HG03025 (cell line): ENCODE data around the gene EIF4G3.
"Not testable (repeated sequence)": the region's sequence is repeated elsewhere in the genome, so short reads cannot be mapped to it uniquely, and the experiment has no call there.

Source experiments
- ATAC-seq: cut with Tn5 transposase; IDR thresholded peaks from one replicate; pipeline ENCODE4 v1.9.1; 2021; ENCODE audit warnings: mild to moderate bottlenecking, moderate library complexity; ENCODE audit not compliant: unreplicated experiment, low FRiP score

Gene EIF4G3

GRCh38 chr1:20964540-20965484 lies 211.9 kb downstream of the EIF4G3 start:
- ATAC-seq, result peak; percentile 71

DNA sequence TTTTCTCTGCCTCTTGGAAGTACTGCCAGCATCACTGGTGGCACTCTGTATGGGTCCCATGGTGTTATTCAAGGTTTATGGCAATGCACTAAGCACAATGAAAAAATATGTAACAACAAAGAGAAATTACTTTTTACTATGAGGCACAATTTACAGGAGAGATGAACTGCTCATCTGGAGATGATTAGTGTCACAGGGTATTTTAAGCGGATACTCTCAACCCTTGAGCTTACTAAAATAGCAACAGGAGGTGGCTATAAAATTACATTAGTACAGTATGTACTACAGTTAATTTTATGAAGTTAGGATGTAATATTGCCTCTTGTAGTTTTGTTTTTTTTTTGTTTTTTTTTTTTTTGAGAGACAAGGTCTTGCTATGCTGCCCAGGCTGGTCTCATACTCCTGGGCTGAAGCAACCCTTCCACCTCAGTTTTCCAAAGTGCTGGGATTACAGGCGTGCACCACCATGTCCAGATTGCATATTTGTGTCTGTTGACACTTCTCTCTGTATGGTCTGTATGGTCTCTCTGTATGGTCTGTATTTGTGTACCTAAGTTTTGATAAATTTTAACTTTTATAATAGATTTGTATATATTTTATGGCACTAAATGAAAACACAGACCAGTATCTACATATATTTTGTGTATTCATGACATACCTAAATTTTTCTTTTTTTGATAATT lies 214.0 kb downstream of the EIF4G3 start:
- no peak for ATAC-seq

DNA sequence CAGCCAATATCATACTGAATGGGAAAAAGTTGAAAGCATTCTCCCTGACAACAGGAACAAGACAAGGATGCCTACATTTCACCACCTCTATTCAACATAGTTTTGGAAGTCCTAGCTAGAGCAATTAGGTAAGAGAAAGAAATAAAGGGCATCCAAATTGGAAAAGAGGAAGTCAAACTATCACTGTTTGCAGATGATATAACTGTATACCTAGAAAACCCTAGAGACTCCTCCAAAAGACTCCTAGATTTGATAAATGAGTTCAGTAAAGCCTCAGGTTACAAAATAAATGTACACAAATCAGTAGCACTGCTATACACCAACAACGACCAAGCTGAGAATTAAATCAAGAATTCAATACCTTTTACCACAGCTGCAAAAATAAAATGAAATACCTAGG lies 218.3 kb downstream of the EIF4G3 start:
- ATAC-seq, result no peak

- ATAC-seq, result no peak
Measured at GRCh38 chr1:20956272-20956671, 220.4 kb downstream of the EIF4G3 start.

GRCh38 chr1:20950679-20951078 lies 226.0 kb downstream of the EIF4G3 start:
- ATAC-seq, result no peak

DNA sequence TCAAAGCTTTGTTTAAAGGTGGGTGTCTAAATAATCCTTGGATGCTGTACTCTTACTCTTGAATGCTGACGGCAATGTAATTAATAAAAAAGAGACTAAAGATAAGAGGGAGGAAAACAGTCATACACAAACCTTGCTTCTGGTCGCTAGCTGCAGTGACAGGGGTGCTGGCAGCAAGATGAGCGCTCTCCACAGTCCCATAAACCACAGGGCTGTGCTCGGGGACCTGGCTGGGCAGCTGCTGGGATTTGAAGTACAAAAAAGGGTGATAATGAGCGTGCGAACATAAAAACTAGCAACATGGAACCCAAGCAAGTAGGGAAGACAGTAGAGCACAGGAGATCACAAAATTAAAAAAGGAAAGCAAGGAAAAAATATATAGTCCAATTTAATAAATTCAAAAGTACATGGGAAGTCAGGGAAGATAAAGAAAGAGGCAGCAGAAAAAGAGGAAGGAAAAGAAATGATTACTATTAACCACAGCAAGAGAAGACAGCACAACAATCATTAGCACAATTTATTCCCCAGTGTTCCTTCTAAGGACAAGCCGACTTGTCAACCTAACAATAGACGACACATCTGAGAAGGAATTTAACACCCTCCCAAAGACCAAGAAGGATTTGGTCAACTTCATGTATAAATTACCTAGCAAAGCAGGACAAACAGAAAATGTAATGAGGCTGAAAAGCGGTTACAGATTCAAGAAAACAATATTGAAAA lies 226.7 kb downstream of the EIF4G3 start:
- ATAC-seq, result no peak

GRCh38 chr1:20948101-20948500 lies 228.6 kb downstream of the EIF4G3 start:
- ATAC-seq, result no peak

GRCh38 chr1:20947409-20947808 lies 229.3 kb downstream of the EIF4G3 start:
- ATAC-seq, result no peak

- no peak for ATAC-seq
Measured at GRCh38 chr1:20936621-20937020, 240.1 kb downstream of the EIF4G3 start.

GRCh38 chr1:20936216-20936615 lies 240.5 kb downstream of the EIF4G3 start:
- no peak for ATAC-seq

GRCh38 chr1:20935717-20936116 lies 241.0 kb downstream of the EIF4G3 start:
- no peak for ATAC-seq

- no peak for ATAC-seq
Measured at GRCh38 chr1:20932437-20932977, 244.2 kb downstream of the EIF4G3 start.

- no peak for ATAC-seq
Measured at GRCh38 chr1:20931930-20932436, 244.7 kb downstream of the EIF4G3 start.

DNA sequence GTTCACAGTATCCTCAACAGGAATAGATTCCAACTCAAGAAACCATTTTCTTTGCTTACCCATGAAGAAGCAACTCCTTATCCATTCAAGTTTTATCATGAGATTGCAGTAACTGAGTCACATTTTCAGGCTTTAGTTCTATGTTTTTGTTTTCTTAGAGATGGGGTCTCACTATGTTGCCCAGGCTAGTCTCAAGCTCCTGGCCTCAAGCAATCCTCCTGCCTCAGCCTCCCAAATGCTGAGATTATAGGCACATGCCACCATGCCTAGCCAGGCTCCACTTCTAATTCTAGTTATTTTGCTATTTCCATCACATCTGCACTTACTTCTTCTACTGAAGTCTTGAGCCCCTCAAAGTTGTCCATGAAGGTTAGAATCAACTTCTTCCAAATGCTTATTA lies 246.3 kb downstream of the EIF4G3 start:
- ATAC-seq, result no peak

- no peak for ATAC-seq
Measured at GRCh38 chr1:20928146-20928545, 248.6 kb downstream of the EIF4G3 start.

- ATAC-seq, result no peak
Measured at GRCh38 chr1:20921285-20921684, 255.4 kb downstream of the EIF4G3 start.

DNA sequence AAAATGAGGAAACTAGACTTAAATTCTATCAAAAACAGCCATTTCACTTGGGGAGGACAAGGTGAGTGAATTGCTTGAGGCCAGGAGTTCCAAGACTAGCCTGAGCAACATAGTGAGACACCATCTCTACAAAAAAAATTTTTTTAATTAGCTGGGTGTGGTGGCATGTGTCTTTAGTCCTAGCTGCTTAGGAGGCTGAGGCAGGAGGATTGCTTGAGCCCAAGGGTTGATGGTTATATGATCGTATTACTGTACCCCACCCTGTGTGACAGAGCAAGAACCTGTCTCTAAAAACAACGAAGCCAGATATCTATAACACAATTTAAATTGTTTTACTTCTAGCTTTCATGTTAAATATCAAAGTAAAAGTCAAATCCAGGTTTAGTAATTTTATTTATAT lies 263.5 kb downstream of the EIF4G3 start:
- no peak for ATAC-seq

DNA sequence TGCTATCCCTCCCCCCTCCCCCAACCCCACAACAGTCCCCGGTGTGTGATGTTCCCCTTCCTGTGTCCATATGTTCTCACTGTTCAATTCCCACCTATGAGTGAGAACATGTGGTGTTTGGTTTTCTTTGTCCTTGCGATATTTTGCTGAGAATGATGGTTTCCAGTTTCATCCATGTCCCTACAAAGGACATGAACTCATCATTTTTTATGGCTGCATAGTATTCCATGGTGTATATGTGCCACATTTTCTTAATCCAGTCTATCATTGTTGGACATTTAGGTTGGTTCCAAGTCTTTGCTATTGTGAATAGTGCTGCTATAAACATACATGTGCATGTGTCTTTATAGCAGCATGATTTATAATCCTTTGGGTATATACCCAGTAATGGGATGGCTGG lies 269.2 kb downstream of the EIF4G3 start:
- ATAC-seq, result not testable (repeated sequence)

- no peak for ATAC-seq
Measured at GRCh38 chr1:20903437-20903836, 273.3 kb downstream of the EIF4G3 start.

- no peak for ATAC-seq
Measured at GRCh38 chr1:20900056-20900455, 276.6 kb downstream of the EIF4G3 start.
